HCT116 (cell line): ENCODE results near the gene SF3B5.

Experiments used
- REST ChIP-seq: IDR thresholded peaks from 2 replicates; pipeline ENCODE4 v1.6.1; 2012; ENCODE audit warnings: low read depth
- TCF7L2 ChIP-seq: IDR thresholded peaks from 2 replicates; pipeline ENCODE4 v1.7.0; 2011; ENCODE audit warnings: borderline replicate concordance, inconsistent platforms; ENCODE audit not compliant: insufficient read depth, insufficient read length; ENCODE audit errors: extremely low read depth

- TF ChIP-seq TCF7L2 (no peak), REST (no peak)
Measured at GRCh38 chr6:144063246-144063743, 32.1 kb downstream of the SF3B5 start.
